COLO668 (cell line): ENCODE results near the gene CAMK4.

ENCODE experiments used
- DNase-seq: peaks from one replicate; lab custom pipeline; 2025; ENCODE audit not compliant: unreplicated experiment; lab: John Stamatoyannopoulos, UW

The CAMK4 gene

GRCh38 chr5:111229221-111229835 is 5.1 kb downstream of the CAMK4 start:
- no peak for DNase-seq

DNA sequence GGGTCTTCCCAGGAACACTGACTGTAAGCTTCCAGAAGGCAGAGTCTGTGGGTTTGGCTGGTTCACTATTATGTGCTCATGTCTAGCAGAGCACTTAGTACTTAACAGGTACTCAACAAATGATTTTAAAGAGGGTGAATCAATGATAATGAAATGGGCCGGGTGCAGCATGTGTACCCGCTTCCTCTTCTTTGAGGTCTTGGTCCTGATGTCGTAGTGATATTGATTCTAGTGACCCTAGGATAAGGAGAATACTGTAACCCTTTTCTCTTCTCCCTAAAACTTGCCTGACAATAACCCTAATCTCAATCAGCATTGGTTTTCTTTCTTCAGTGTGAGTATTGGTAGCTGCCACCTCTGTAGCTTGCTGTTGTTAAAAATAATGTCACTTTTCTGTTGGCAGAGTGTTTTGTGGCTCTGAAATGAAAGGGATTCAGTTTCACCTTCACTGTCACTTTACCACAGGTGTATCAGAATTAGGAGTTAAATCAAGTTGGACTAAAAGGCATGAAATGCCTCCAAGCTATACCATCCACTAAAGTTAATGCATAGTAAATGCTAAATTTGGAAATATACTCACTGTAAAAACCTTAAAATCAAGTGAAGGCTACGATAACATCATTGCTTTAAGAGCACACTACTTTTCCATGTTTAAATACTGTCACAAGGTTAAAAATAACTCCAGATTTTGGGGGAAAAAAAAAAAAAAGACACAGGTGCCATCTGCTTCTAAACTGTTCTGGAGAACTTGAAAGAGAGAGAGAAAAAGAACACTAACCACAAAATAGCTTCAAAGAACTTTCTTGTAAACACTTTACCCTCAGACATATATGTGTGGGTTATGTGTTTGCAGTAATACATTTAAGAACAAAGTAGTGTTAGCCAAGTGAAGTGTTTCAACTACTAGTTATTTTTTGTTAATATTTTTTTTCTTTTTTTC is 6.0 kb downstream of the CAMK4 start:
- DNase-seq: no peak

DNA sequence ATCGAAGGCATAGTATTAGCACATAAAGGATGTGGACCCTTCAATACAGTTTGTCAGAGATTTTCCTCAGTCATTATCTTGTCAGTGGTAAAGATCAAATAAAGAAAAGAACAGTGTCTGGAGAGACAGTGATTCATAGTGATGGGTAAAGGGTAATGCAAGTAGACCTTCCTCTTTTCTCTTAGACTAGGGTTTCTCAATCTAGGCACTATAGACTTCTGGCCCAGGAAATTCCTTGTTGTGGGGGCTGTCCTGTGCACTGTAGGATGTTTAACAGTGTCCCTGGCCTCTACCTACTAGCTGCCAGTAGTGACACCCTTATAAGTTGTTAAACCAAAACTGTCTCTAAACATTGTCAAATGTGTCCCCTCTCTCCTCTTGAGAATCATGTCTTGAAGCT is 6.9 kb downstream of the CAMK4 start:
- DNase-seq: no peak

DNA sequence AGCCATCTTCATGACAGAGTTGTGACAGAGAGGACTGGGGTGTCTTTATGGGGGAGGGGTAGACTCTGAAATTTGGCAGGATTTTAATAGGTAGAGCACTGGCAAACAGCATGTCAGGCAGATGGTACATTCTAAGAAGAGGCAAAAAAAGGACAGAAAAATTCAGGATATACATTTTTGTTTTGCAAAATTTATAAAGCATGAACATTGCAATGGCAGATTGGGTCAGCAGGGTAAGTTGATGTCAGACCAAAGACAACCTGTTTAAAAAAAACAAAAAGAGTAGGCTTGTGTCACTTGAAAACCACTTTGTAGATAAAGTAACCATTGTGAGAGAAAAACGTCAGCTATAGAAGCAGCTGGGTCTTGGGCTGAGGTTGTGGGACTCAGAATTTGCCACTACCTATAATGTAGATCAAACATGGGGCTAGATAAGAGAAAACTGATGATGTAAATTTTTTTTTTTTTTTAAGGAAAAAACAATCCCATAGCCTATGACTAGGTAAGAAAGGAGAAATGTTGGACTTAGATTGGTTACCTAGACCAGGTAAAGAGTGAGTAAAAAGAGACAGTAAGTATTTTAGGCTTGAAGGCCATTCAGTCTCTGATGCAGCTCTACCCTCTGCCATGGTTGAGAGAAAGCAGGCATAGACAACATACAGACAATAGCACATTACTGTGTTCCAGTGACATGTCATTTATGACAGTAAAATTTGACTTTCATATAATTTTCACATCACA is 8.3 kb downstream of the CAMK4 start:
- no peak for DNase-seq

DNA sequence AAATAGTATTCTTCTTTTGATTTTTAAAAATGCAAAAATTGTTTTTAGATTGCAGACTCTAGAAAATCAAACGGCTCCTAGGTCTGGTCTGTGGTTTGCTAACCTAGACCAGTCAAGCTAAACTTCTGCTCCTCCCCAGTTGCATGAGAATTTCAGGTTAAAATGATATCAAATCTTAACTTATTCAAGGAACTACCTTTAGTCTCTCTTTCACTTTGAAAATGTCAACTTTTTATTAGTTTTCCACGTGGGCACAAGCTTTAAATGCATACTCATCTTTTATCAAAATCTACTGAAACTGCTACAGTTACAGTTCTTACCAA is 8.8 kb downstream of the CAMK4 start:
- no peak for DNase-seq

GRCh38 chr5:111234125-111234524 is 9.9 kb downstream of the CAMK4 start:
- no peak for DNase-seq

- DNase-seq: no peak
Observed at GRCh38 chr5:111235635-111236034, 11.5 kb downstream of the CAMK4 start.

GRCh38 chr5:111236348-111236747 is 12.2 kb downstream of the CAMK4 start:
- DNase-seq: no peak

DNA sequence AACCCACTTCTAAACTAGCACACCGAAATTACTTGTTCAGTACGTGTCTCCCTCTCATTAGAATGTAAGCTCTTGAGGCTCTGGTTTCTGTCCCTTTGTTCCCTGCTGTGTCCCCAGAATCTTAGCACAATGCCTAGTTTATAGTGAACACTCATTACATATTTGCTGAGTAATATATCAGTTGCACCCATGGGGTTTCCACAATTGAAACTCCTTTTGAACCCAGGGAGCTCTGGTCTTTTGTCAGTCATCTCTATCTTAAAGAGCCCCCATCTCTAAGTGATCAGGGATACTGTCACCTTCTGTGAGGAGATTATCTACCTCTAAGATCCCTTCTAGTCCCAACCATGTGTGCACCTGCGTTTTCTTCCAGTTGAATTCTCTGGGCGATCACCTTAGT is 12.8 kb downstream of the CAMK4 start:
- DNase-seq: no peak

- DNase-seq: no peak
Observed at GRCh38 chr5:111237470-111237869, 13.3 kb downstream of the CAMK4 start.

GRCh38 chr5:111238431-111239225 is 14.4 kb downstream of the CAMK4 start:
- DNase-seq: no peak

DNA sequence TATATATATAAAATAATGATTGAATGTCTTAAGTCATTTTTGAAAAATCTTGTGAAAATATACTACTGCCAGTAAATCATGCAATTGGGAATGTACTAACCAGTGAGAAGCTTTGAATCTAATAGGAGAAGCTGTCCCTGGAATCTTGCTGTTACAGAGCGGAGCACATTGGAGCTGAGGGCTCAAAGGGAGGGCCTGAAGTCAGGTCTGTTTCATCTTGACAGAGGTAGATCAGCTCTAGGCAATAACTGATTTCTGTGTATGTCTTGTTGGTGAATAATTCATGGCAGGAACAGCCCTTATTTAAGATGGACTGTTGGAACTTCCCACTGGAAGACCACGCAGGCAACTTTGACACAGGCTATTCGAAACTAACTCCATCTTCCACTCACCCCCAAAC is 17.5 kb downstream of the CAMK4 start:
- DNase-seq: no peak

DNA sequence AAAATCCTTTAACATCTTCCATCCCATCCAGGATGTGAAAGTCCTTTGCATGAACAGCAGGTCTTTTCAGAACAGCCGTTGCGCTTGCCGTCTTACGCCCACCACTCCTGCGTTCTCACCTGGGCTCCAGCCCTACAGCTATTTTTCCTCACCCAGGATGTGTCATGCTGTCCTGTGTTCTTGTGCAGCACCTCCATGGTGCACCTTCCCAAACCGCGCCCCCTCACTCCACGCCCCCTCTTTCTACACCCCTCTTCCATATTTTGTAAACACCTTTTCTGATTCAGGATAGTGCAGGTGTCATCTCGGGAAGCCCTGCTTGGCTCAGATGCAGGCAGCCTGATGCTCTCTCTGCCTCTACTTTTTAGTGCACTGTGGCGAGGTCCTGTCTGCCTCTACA is 18.4 kb downstream of the CAMK4 start:
- no peak for DNase-seq

DNA sequence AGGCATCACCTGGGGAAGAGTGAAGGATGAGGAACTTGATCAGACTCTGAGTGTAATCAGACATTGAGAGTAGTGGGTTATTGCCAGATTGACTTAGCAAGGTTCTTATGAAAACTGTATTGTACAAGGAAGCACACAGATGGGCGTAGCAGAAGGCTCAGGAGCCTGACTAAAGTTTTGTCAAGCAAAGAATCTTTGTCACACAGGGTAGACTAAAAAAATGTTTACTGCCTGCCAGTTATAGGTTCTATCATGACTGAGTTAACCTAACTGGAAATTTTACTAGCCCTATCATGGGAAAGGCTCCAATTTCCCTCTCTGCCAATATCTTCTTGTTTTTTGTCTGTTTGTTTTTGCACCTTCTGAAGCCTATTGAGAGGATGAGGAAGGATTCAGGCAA is 19.1 kb downstream of the CAMK4 start:
- no peak for DNase-seq

GRCh38 chr5:111245654-111246053 is 21.5 kb downstream of the CAMK4 start:
- DNase-seq: no peak

DNA sequence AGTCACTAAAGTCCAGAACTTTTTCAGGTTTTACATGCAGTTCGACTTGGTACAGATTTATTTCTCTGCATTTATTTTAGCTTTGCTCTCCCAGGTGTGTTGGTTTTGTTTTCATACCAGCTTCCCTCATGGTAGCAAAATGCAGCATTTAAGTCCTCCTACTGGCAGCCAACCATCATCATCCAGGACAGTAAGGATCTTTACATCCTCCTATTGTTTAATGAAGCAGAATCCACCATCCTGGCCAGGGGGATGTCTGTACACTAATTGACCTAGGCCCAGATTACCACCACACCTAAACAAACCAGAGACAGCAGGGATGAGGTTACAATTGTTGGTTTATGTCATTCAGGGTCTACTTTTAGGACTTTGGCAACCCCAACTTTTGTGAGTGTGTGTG is 22.3 kb downstream of the CAMK4 start:
- DNase-seq: no peak

- no peak for DNase-seq
Observed at GRCh38 chr5:111248571-111248970, 24.4 kb downstream of the CAMK4 start.

DNA sequence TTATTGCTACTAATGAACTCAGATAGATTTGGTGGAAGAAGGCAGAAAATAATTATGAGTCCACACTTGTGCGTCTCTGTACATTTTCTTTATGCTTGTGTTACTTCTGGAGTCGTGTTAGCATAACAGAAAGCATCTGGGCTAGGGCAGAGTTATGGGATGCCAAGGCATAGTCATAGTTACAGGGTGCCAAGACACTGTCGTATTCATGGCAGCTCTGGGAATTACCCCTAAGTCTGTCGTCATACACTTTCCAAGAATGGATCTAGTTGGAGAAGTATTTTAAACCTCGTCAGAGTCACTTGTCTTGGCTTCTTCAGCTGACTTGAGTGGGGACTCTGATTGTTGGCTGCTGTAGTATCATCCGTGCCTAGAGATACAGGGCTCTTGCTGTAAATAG is 27.7 kb downstream of the CAMK4 start:
- no peak for DNase-seq

- DNase-seq: no peak
Observed at GRCh38 chr5:111252799-111253545, 28.8 kb downstream of the CAMK4 start.

DNA sequence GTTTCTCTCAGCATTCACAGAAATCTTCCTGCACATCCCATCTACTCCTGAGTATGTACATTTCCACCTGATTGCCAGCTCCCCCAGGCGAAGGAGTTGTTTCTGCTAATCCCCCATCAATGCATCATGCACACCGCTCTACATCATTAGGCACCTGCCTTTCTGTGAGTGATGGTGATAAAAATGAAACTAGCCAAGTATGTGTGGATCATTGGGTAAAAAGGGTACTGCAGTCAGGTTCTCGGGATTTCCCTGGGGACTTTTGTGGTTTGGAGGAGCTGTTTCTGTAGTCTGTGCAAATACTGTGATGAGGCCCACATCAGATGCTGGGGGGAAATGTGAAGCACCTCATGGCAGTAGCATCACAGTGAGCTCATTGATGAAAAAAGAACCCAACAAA is 30.4 kb downstream of the CAMK4 start:
- no peak for DNase-seq

DNA sequence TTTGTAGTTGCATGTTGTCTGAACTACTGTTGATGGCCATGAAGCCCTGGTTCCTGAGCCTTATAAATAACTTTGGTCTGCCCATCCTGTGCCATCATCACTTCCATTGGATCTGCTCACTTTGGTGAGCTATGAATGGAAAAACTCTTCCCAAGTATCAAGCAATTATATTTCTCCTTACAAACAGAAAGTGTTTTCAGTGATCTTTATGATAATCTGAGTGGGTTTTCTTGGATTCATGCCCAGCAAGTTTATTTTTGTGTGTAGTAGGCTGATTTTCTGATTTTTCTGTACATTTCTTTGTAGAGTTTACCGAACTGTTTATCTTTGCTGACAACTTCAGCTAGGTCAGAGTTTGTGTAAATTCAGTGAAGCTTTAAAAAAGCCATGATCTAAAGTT is 31.0 kb downstream of the CAMK4 start:
- DNase-seq: no peak
